Right lobe of liver (tissue), 6 donors: Measurements from ENCODE around the gene SEBOX. TPM values are rescaled to one million over a fixed set of nuclear protein-coding genes. Genes with fewer than 3 reads are reported as not detected.
A peak's percentile ranks its signal among the peaks of the same experiment; 100 is the strongest.

ENCODE experiments used
- ATAC-seq, 4 donors: fragments of 200-7000 bp; cut with Tn5 transposase; one replicate each; pipeline ENCODE4 v1.9.1; 2020; ENCODE audit warnings: mild to moderate bottlenecking in 4 of 4, moderate library complexity in 4 of 4
- DNase-seq, 3 donors: peaks; one replicate each; pipeline ENCODE4 v3.0.0-alpha.2; 2020
- H3K27ac ChIP-seq, 3 donors: fragments of 200-600 bp; one replicate each; pipeline ENCODE4 v1.8.0; 2022
- H3K27me3 ChIP-seq, 2 donors: fragments of 200-600 bp; one replicate each; pipeline ENCODE4 v1.8.0; 2022
- H3K36me3 ChIP-seq, 4 donors: fragments of 200-600 bp; sonication (generic) in 1 of 4; one replicate each; pipeline versions ENCODE4 v1.5.1 to v1.8.0; 2017 to 2022; ENCODE audit warnings: control low read depth in 1 of 4
- H3K4me1 ChIP-seq, 4 donors: fragments of 200-600 bp; sonication (generic) in 1 of 4; one replicate each; pipeline versions ENCODE4 v1.5.1 to v1.8.0; 2017 to 2022; ENCODE audit warnings: control low read depth in 1 of 4
- H3K4me3 ChIP-seq, 3 donors: fragments of 200-600 bp; one replicate each; pipeline ENCODE4 v1.8.0; 2022
- H3K9me3 ChIP-seq, 4 donors: fragments of 200-600 bp; sonication (generic) in 1 of 4; one replicate each; pipeline versions ENCODE4 v1.5.1 to v1.8.0; 2017 to 2022; ENCODE audit warnings: control low read depth in 1 of 4
- POLR2A ChIP-seq: fragments of 450-650 bp; IDR thresholded peaks from one replicate; pipeline ENCODE4 v1.6.1; 2017; ENCODE audit warnings: antibody characterized with exemption, mild to moderate bottlenecking
- WGBS: methylation state at CpG from one replicate; pipeline ENCODE4 v1.1.6; 2018; ENCODE audit warnings: low coverage, low lambda C conversion rate; ENCODE audit not compliant: insufficient coverage; ENCODE audit errors: missing lambda C conversion rate; 5-methylcytosine and 5-hydroxymethylcytosine counted together
- intact Hi-C, 2 donors: fragments of 100-400 bp; cut with DNase I; formaldehyde crosslinking; loops; one replicate each; pipeline versions ENCODE4 v1.11.2 to v1.14.1; 2022
- total RNA-seq, 6 experiments: library from RNA; depleted of rRNA in 2 of 6; stranded (reverse); fragments of >200 nt in 2 of 6; fragmentation: NEBNext Ultra II Directional in 3 of 6; extraction: Animal tissue kit (Norgen Biotek cat#: 25700) in 3 of 6; gene quantifications; one replicate each; pipeline versions ENCODE4 v1.1.0 to v1.2.4, GENCODE V29; 2016 to 2023
- TF ChIP-seq, protein P1 (sequence below), 4 donors: fragments of 200-600 bp in 3 of 4; fragments of 450-650 bp in 1 of 4; IDR thresholded peaks; one replicate each; pipeline versions ENCODE4 v1.5.1 to v1.8.0; 2016 to 2022; ENCODE audit warnings: antibody characterized with exemption in 4 of 4, mild to moderate bottlenecking in 2 of 4
- donor health status: DM: no; HTN: yes; CAD: no.
- donor health status: DM: no; HTN: no; CAD: no.
- donor health status: DM: no; HTN: no; CAD: no.
- donor health status: DM: no; HTN: yes; CAD: no.
- donor health status: DM: no; HTN: yes; CAD: no.

Gene SEBOX
- total RNA-seq, 6 experiments from 2014 or later, result not detected

DNA sequence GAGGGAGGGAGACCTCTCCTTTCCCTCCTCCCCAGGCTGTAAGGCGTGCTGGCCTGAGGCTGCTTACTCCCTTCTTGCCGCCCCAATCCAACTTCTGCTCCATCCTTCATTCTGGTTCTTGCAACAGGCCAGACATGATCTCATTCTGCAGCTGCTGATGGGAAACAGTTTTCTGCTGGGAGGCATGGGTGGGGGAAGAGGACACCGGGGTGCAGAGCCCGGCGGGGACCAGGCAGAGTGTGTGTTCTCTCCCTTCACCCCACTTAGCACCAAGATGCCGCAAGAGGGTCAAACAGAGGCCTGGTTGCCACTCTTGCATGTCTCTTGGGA lies 7.9 kb upstream of the SEBOX start:
- H3K4me1 ChIP-seq, result peaks cover 0 to 6% (median 0%) of the 10 kb centered on the region in 4 donors
- TF ChIP-seq, protein P1, sequence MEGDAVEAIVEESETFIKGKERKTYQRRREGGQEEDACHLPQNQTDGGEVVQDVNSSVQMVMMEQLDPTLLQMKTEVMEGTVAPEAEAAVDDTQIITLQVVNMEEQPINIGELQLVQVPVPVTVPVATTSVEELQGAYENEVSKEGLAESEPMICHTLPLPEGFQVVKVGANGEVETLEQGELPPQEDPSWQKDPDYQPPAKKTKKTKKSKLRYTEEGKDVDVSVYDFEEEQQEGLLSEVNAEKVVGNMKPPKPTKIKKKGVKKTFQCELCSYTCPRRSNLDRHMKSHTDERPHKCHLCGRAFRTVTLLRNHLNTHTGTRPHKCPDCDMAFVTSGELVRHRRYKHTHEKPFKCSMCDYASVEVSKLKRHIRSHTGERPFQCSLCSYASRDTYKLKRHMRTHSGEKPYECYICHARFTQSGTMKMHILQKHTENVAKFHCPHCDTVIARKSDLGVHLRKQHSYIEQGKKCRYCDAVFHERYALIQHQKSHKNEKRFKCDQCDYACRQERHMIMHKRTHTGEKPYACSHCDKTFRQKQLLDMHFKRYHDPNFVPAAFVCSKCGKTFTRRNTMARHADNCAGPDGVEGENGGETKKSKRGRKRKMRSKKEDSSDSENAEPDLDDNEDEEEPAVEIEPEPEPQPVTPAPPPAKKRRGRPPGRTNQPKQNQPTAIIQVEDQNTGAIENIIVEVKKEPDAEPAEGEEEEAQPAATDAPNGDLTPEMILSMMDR (IDR thresholded peaks at IDR 0.05), result no peak
- TF ChIP-seq POLR2A, result no peak
- 87% methylated on average over 3 of the region's 6 CpGs for WGBS
- no peak overlapping the region for H3K4me3 ChIP-seq
- ATAC-seq (no peak), DNase-seq (no peak)
- no peaks in the 10 kb centered on the region for H3K9me3 ChIP-seq
- no peak overlapping the region for H3K27ac ChIP-seq
- H3K27me3 ChIP-seq, result no peaks in the 10 kb centered on the region
- intact Hi-C loops, result no loop called here
- H3K36me3 ChIP-seq, result peaks cover 0 to 13% (median 4%) of the 10 kb centered on the region in 4 donors

DNA sequence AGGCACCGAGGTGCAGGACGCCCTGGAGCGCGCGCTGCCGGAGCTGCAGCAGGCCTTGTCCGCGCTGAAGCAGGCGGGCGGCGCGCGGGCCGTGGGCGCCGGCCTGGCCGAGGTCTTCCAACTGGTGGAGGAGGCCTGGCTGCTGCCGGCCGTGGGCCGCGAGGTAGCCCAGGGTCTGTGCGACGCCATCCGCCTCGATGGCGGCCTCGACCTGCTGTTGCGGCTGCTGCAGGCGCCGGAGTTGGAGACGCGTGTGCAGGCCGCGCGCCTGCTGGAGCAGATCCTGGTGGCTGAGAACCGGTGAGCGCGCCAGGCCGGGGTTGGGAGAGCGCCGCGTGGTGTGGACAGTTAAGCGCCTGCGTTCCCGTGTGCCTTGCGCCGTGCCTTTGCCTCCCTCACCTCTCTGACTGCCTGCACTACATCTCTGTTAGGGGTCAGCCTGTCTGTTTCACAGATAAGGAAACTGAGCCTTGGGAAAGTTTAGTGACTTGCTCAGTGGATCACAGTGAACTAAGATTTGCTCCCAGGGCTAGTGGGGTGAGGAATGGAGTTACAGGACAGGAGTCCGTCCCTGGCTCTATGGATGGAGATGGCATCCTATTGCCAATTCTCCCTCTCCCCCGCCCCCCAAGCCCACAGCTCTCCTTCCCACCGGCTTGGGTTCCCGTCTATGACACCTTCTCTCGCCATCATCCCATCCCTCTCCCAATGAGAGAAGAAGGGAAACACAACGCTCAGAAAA lies 7.4 kb upstream of the SEBOX start:
- intact Hi-C loops, result no loop called here
- H3K27me3 ChIP-seq, result no peaks in the 10 kb centered on the region
- TF ChIP-seq, protein P1 (IDR thresholded peaks at IDR 0.05), result no peak
- TF ChIP-seq POLR2A, result no peak
- ATAC-seq (no peak), DNase-seq (no peak)
- 20% methylated on average over 3 of the region's 53 CpGs for WGBS
- peaks cover 0 to 8% (median 0%) of the 10 kb centered on the region in 4 donors for H3K4me1 ChIP-seq
- H3K4me3 ChIP-seq, result peak overlapping the region; percentile 11 to 92 (median 47)
- H3K9me3 ChIP-seq, result no peaks in the 10 kb centered on the region
- H3K36me3 ChIP-seq, result peaks cover 0 to 18% (median 7%) of the 10 kb centered on the region in 4 donors
- no peak overlapping the region for H3K27ac ChIP-seq

DNA sequence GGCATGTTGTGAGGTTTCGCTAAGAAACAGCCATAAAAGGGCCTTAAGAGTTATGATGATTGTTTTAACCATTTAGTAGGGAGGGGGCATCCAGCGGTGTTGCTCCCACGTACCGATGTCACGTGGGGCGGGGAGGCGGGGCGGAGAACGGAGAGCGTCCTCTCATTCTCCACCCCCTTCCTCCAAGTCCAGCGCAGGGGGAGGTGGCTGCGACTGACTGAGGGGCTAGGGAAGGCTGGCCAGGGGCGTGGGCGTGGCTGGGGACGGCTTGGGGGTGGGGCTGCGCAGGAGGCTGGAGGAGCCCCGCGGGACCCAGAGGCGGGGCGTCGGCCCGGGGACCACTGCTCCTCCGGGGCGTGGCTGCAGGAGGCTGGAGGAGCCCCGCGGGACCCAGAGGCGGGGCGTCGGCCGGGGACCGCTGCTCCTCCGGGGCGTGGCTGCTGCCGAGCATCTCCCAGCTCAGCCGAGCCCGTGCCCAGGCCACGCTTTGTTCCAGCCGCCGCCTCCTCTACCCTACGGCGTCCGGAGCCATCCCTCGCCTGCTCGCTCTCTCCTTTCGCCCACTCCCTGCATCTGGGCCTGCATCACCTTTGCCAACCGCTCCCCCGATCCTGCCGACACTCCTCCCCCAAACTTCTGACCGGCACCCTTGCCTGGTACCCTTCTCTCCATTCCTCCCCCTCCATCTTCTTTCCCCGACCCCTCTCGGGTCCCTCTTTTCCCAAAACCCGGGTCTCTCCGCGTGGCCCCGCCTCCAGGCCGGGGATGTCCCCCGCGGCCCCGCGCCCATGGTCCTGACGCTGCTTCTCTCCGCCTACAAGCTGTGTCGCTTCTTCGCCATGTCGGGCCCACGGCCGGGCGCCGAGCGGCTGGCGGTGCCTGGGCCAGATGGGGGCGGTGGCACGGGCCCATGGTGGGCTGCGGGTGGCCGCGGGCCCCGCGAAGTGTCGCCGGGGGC lies 6.5 kb upstream of the SEBOX start, which contains the start of gene SARM1:
Gene SARM1, plus strand, starts transcription at position 450 of the 958 bp plus-strand sequence. Its CDS starts 339 bp downstream, at position 789.
- WGBS, result 9% methylated on average over 58 of the region's 80 CpGs
- intact Hi-C loops, result no loop called here
- ATAC-seq (peak; percentile 64 to 86 (median 68)), DNase-seq (peak; percentile 94 to 95 (median 95))
- no peaks in the 10 kb centered on the region for H3K27me3 ChIP-seq
- H3K36me3 ChIP-seq, result peaks cover 0 to 27% (median 10%) of the 10 kb centered on the region in 4 donors
- H3K27ac ChIP-seq, result peak within 1 kb of the TSS; percentile 14 to 92 (median 85)
- peak within 1 kb of the TSS; percentile 11 to 92 (median 47) for H3K4me3 ChIP-seq
- H3K4me1 ChIP-seq, result peaks cover 0 to 17% (median 2%) of the 10 kb centered on the region in 4 donors
- no peaks in the 10 kb centered on the region for H3K9me3 ChIP-seq
- no peak for TF ChIP-seq POLR2A
- TF ChIP-seq, protein P1 (IDR thresholded peaks at IDR 0.05), result no peak

DNA sequence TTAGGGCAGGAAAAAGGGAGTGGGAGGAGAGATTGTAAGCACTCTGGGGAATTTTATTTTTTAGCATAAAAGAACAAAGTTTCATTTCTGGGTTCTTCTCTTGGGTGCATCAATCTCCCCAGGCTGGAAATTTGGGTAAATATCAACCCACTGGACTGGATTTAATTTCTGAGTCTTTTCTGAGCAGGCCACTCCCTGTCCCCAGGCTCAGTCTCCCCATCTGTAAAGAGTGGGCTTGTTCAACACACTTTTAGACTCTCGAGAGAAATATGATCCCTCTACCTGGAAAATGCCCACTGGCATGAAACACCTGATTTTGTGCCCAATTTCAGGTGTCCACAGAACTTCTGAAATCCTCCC lies 5.7 kb upstream of the SEBOX start:
- Histone ChIP-seq H3K27me3 (no peaks in the 10 kb centered on the region), H3K9me3 (no peaks in the 10 kb centered on the region), H3K4me1 (peaks cover 0 to 22% (median 2%) of the 10 kb centered on the region in 4 donors), H3K27ac (peak overlapping the region; percentile 14 to 92 (median 85)), H3K4me3 (peak overlapping the region; percentile 11 to 92 (median 47)), H3K36me3 (peaks cover 0 to 27% (median 10%) of the 10 kb centered on the region in 4 donors)
- ATAC-seq (peak in 1 of 4 donors; percentile 0), DNase-seq (no peak)
- TF ChIP-seq, protein P1 (IDR thresholded peaks at IDR 0.05), result no peak
- no peak for TF ChIP-seq POLR2A
- intact Hi-C loops, result no loop called here
- WGBS, result 25% methylated on average over 1 of the region's 1 CpG
